Small intestine (tissue), 7 donors: ENCODE measurements around the gene DIAPH2. TPM values are rescaled to one million over a fixed set of nuclear protein-coding genes. Genes with fewer than 3 reads are reported as not detected.

ENCODE experiments used
- DNase-seq, 2 donors: peaks; one replicate each; pipeline versions ENCODE4 v3.0.0 to v3.0.0-alpha.2; 2013
- FAIRE-seq: peaks from 2 replicates; lab custom pipeline; 2012; peaks lifted over from hg19 to GRCh38; lab: Jason Lieb, UNC
- H3K27ac ChIP-seq, 3 donors: one replicate each; pipeline ENCODE4 v1.5.1; 2013; ENCODE audit warnings: low read length in 2 of 3, mild to moderate bottlenecking in 2 of 3, control low read depth in 1 of 3, inconsistent platforms in 1 of 3, low read depth in 1 of 3, moderate library complexity in 1 of 3
- H3K27me3 ChIP-seq, 3 donors: one replicate each; pipeline ENCODE4 v1.6.1; 2013; ENCODE audit warnings: low read length in 3 of 3, inconsistent platforms in 1 of 3; ENCODE audit not compliant: control insufficient read depth in 3 of 3, insufficient read depth in 3 of 3
- H3K36me3 ChIP-seq, 3 donors: one replicate each; pipeline ENCODE4 v1.6.1; 2013; ENCODE audit warnings: low read length in 3 of 3, inconsistent platforms in 1 of 3, low read depth in 1 of 3, mild to moderate bottlenecking in 1 of 3, moderate library complexity in 1 of 3; ENCODE audit not compliant: control insufficient read depth in 3 of 3, insufficient read depth in 2 of 3
- H3K4me1 ChIP-seq, 3 donors: one replicate each; pipeline ENCODE4 v1.6.1; 2013; ENCODE audit warnings: low read length in 2 of 3, inconsistent platforms in 1 of 3, low read depth in 1 of 3, mild to moderate bottlenecking in 1 of 3, moderate library complexity in 1 of 3; ENCODE audit not compliant: control insufficient read depth in 3 of 3, insufficient read depth in 2 of 3
- H3K4me3 ChIP-seq, 3 donors: one replicate each; pipeline ENCODE4 v1.5.1; 2013; ENCODE audit warnings: low read length in 3 of 3, control low read depth in 1 of 3, inconsistent platforms in 1 of 3, low read depth in 1 of 3, mild to moderate bottlenecking in 1 of 3, moderate library complexity in 1 of 3
- H3K9me3 ChIP-seq, 2 donors: one replicate each; pipeline ENCODE4 v1.6.1; 2013; ENCODE audit warnings: low read depth in 1 of 2, low read length in 1 of 2; ENCODE audit not compliant: control insufficient read depth in 2 of 2, insufficient read depth in 1 of 2
- WGBS, 3 donors: extraction: QIAGEN DNeasy Blood & Tissue Kit; methylation state at CpG; one replicate each; pipeline ENCODE4 v1.1.7; 2013; 5-methylcytosine and 5-hydroxymethylcytosine counted together
- polyA plus RNA-seq, 4 donors: library from polyadenylated mRNA; stranded (reverse) in 3 of 4; unstranded in 1 of 4; fragments of 200-250 nt in 3 of 4; fragments of 120-200 nt in 1 of 4; gene quantifications; one replicate each; pipeline versions ENCODE4 v1.2.1 to v1.2.3, GENCODE V29; 2013
- donor health status: healthy with polysubstance abuse.
- donor health status: control.
- donor health status: control.
- donor health status: Bipolar disorder and iron deficiency.
- donor health status: healthy.

The DIAPH2 gene
- polyA plus RNA-seq, 4 donors: 5.1 to 11.7 (median 6.1) TPM

DNA sequence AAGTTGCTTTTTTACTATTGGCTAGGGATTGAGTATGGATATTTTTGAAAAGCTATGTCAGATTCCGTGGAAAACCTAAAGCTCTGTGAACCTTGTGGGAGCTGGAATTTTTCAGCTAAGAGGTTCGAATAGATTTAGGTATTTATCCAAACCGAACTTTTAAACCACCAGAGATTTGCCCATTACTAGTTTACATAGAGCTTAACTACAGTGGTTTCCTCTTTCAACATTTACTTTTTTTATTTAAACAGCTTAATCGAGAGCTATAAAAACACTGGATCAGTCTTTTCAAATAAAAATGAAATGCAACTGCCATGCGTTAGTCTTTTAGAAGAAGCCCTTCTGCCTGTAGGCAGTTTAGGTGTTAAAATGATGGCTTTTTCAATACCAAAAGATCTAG is 576.0 kb downstream of the DIAPH2 start:
- Histone ChIP-seq H3K4me3 (no peak overlapping the region), H3K9me3 (no peaks in the 10 kb centered on the region), H3K36me3 (no peaks in the 10 kb centered on the region), H3K4me1 (no peaks in the 10 kb centered on the region), H3K27me3 (no peaks in the 10 kb centered on the region), H3K27ac (no peak overlapping the region)
- FAIRE-seq (no peak), DNase-seq (no peak)
- WGBS, 3 donors: 70 to 91% (median 74%) methylated on average over 5 of the region's 5 CpGs

- WGBS, 3 donors: 67 to 86% (median 80%) methylated on average over 2 of the region's 2 CpGs
- H3K36me3 ChIP-seq: no peaks in the 10 kb centered on the region
- FAIRE-seq: no peak
These were observed 581.9 kb downstream of the DIAPH2 start for GRCh38 chrX:97266406-97267121.

GRCh38 chrX:97267396-97268181 is 582.9 kb downstream of the DIAPH2 start:
- Histone ChIP-seq H3K9me3 (no peaks in the 10 kb centered on the region), H3K27ac (no peak overlapping the region), H3K4me3 (no peak overlapping the region), H3K36me3 (no peaks in the 10 kb centered on the region), H3K4me1 (no peaks in the 10 kb centered on the region), H3K27me3 (no peaks in the 10 kb centered on the region)
- DNase-seq (peak; percentile 1 to 18), FAIRE-seq (no peak)
- WGBS, 3 donors: 64 to 77% (median 75%) methylated on average over 4 of the region's 4 CpGs

More at GRCh38 chrX:97266406-97267121, 581.9 kb downstream of the DIAPH2 start:
- Histone ChIP-seq H3K27me3 (no peaks in the 10 kb centered on the region), H3K4me3 (no peak overlapping the region), H3K27ac (no peak overlapping the region), H3K9me3 (no peaks in the 10 kb centered on the region), H3K4me1 (no peaks in the 10 kb centered on the region)
- no peak for DNase-seq

- DNase-seq (no peak), FAIRE-seq (no peak)
- Histone ChIP-seq H3K4me1 (no peaks in the 10 kb centered on the region), H3K27ac (no peak overlapping the region), H3K9me3 (no peaks in the 10 kb centered on the region), H3K4me3 (no peak overlapping the region), H3K36me3 (no peaks in the 10 kb centered on the region), H3K27me3 (no peaks in the 10 kb centered on the region)
- WGBS, 3 donors: 62 to 80% (median 66%) methylated on average over 2 of the region's 2 CpGs
These were observed 583.6 kb downstream of the DIAPH2 start for GRCh38 chrX:97268182-97268680.

DNA sequence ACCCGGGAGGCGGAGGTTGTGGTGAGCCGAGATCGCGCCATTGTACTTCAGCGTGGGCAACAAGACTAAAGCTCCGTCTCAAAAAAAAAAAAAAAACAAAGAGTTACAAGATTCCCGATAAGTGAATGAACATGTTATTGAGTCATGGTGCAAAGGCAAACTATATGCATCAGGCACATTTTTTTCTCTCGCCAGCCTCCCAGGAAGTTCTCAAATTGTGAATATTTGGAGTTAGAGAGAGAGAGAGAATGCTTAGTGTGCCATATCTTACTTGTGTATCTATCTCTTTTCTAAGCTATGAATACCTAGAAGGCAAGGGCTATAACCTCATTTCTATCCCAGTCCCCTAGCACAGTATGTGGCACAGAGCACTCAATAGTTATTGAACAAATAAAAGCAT is 599.9 kb downstream of the DIAPH2 start:
- DNase-seq: no peak
- no peaks in the 10 kb centered on the region for H3K4me1 ChIP-seq
- FAIRE-seq: no peak
- 97 to 98% (median 97%) methylated on average over 9 of the region's 9 CpGs for WGBS, 3 donors
- no peak overlapping the region for H3K4me3 ChIP-seq
- H3K36me3 ChIP-seq: no peaks in the 10 kb centered on the region
- H3K27ac ChIP-seq: no peak overlapping the region
- H3K9me3 ChIP-seq: no peaks in the 10 kb centered on the region
- no peaks in the 10 kb centered on the region for H3K27me3 ChIP-seq

GRCh38 chrX:97290199-97290598 is 605.6 kb downstream of the DIAPH2 start:
- WGBS, 3 donors: 77 to 100% (median 98%) methylated on average over 1 of the region's 1 CpG
- Histone ChIP-seq H3K4me3 (no peak overlapping the region), H3K36me3 (no peaks in the 10 kb centered on the region), H3K27me3 (no peaks in the 10 kb centered on the region), H3K27ac (no peak overlapping the region), H3K4me1 (no peaks in the 10 kb centered on the region), H3K9me3 (no peaks in the 10 kb centered on the region)
- no peak for FAIRE-seq
- DNase-seq: peak in 1 of 2 donors; percentile 28

- Histone ChIP-seq H3K27ac (no peak overlapping the region), H3K9me3 (no peaks in the 10 kb centered on the region), H3K4me1 (no peaks in the 10 kb centered on the region), H3K4me3 (no peak overlapping the region), H3K27me3 (no peaks in the 10 kb centered on the region), H3K36me3 (no peaks in the 10 kb centered on the region)
- FAIRE-seq (no peak), DNase-seq (peak in 1 of 2 donors; percentile 10)
- WGBS, 3 donors: 46 to 70% (median 53%) methylated on average over 4 of the region's 4 CpGs
These were observed 609.4 kb downstream of the DIAPH2 start for GRCh38 chrX:97294041-97294440.

DNA sequence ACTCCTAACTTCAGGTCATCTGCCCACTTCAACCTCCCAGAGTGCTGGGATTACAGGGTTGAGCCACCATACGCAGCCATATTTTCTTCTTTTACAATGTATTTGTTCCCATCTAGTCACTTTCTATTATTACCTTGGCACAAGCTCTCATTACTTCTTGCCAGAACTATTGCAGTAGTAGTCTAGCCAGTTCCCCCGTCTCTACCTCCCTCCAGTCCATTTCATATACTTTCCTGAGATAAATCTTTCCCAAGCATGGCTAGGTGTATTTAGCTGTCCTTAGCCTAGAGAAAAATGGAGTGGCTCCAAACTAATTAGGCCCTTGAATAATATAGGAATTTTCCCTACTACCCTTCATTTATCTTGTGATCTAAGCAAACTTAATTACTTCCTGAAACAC is 611.3 kb downstream of the DIAPH2 start:
- H3K27me3 ChIP-seq: no peaks in the 10 kb centered on the region
- H3K27ac ChIP-seq: no peak overlapping the region
- no peaks in the 10 kb centered on the region for H3K36me3 ChIP-seq
- 89 to 95% (median 93%) methylated on average over 2 of the region's 2 CpGs for WGBS, 3 donors
- no peaks in the 10 kb centered on the region for H3K4me1 ChIP-seq
- no peak overlapping the region for H3K4me3 ChIP-seq
- no peak for DNase-seq
- FAIRE-seq: no peak
- H3K9me3 ChIP-seq: no peaks in the 10 kb centered on the region
